ENCODE data around the gene ABCA2.

The ABCA2 gene

DNA sequence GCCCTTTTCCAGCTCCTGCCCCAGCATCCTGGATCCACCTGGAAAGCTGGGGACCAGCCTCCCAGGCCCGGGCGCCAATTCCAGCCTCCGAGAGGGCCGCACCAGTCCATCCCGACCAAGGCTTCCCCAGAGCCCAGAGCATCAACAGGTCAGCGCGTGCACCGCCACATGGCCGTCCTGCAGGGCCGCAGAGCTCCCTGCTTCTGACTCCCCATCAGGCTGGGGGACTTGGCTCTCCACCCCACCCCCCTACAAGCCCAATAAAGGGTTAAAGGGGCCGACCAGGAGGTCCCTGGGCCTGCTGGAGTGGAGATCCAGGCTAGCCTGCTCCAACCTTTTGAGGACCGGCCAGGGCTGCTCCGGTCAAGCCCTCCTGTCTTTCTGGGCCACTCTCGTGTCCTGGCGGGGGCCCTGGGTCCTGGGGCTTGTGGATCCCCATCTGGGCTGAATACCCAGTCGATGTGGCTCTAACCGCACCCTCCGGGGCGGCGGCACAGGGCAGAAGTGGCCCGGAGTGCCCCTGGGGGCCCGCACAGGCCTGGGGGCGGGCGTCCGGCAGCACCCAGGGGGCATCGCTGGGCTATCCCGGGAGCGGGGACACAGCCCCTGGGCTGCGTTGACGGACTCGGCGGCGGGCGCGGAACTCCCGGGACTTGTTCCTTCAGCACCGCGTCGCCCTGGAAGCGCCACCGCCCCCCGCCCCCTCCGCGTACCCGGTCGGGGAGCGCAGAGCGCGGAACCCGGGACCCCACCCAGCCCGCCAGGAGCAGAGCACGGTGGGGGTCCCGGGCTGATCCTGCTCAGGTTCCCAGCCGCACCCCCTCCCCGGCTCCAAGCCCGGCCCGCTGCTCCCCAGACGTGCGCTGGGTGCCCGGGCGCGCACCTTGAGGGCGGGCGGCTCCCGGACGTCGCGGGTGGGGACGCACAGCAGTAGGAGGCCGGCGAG lies 25.2 kb upstream of the ABCA2 start:
- peak overlapping the region in 1 of 3 experiments; percentile 44 for H3K4me3 Mint-ChIP-seq
- no peaks in the 10 kb centered on the region for H3K36me3 Mint-ChIP-seq (ENCODE audit: low read depth)
- no peak overlapping the region for H3K27ac Mint-ChIP-seq
- TF ChIP-seq CTCF (IDR thresholded peaks at IDR 0.05; ENCODE audit: unreplicated experiment in 3 of 3) = no peak
- no peaks in the 10 kb centered on the region for H3K9me3 Mint-ChIP-seq
- peaks cover 73% of the 10 kb centered on the region for H3K27me3 Mint-ChIP-seq (ENCODE audit: low read depth)
- H3K4me1 Mint-ChIP-seq = peaks cover 19% of the 10 kb centered on the region

GRCh38 chr9:137052293-137052692 lies 24.3 kb upstream of the ABCA2 start:
- H3K9me3 Mint-ChIP-seq = no peaks in the 10 kb centered on the region
- no peak overlapping the region for H3K27ac Mint-ChIP-seq
- H3K4me1 Mint-ChIP-seq = peaks cover 11% of the 10 kb centered on the region
- peaks cover 74% of the 10 kb centered on the region for H3K27me3 Mint-ChIP-seq (ENCODE audit: low read depth)
- TF ChIP-seq CTCF (IDR thresholded peaks at IDR 0.05; ENCODE audit: unreplicated experiment in 3 of 3) = no peak
- H3K4me3 Mint-ChIP-seq = peak overlapping the region in 1 of 3 experiments; percentile 49
- H3K36me3 Mint-ChIP-seq (ENCODE audit: low read depth) = no peaks in the 10 kb centered on the region

- H3K9me3 Mint-ChIP-seq = no peaks in the 10 kb centered on the region
- H3K4me1 Mint-ChIP-seq = peaks cover 5% of the 10 kb centered on the region
- no peaks in the 10 kb centered on the region for H3K36me3 Mint-ChIP-seq (ENCODE audit: low read depth)
- no peak overlapping the region for H3K4me3 Mint-ChIP-seq
- peaks cover 76% of the 10 kb centered on the region for H3K27me3 Mint-ChIP-seq (ENCODE audit: low read depth)
- no peak overlapping the region for H3K27ac Mint-ChIP-seq
- TF ChIP-seq CTCF (IDR thresholded peaks at IDR 0.05; ENCODE audit: unreplicated experiment in 3 of 3) = no peak
These were observed 23.2 kb upstream of the ABCA2 start for GRCh38 chr9:137051145-137051724.

DNA sequence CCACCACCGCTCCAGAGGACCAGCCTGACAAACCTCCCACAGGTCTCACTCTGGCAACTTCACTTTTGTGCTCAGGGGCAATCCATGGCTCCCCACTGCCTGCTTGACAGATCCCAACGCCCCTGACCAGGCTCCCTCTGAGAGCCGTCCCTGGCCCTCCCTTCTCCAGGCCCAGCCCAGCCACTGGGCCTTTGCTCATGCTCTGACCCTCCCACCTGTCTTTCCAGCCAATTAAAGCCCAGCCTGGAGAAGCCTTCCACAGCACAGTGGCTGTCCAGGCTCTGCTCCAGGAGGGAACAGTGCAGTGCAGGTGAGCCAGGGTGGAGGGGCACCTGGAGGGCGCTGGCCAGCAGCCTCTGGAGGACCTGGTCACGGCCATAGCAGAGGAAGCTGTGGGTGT lies 22.5 kb upstream of the ABCA2 start:
- Mint-ChIP-seq H3K27ac (no peak overlapping the region), H3K9me3 (no peaks in the 10 kb centered on the region), H3K4me3 (no peak overlapping the region), H3K36me3 (ENCODE audit: low read depth) (no peaks in the 10 kb centered on the region), H3K4me1 (peaks cover 2% of the 10 kb centered on the region), H3K27me3 (ENCODE audit: low read depth) (peaks cover 70% of the 10 kb centered on the region)
- no peak for TF ChIP-seq CTCF (IDR thresholded peaks at IDR 0.05; ENCODE audit: unreplicated experiment in 3 of 3)

DNA sequence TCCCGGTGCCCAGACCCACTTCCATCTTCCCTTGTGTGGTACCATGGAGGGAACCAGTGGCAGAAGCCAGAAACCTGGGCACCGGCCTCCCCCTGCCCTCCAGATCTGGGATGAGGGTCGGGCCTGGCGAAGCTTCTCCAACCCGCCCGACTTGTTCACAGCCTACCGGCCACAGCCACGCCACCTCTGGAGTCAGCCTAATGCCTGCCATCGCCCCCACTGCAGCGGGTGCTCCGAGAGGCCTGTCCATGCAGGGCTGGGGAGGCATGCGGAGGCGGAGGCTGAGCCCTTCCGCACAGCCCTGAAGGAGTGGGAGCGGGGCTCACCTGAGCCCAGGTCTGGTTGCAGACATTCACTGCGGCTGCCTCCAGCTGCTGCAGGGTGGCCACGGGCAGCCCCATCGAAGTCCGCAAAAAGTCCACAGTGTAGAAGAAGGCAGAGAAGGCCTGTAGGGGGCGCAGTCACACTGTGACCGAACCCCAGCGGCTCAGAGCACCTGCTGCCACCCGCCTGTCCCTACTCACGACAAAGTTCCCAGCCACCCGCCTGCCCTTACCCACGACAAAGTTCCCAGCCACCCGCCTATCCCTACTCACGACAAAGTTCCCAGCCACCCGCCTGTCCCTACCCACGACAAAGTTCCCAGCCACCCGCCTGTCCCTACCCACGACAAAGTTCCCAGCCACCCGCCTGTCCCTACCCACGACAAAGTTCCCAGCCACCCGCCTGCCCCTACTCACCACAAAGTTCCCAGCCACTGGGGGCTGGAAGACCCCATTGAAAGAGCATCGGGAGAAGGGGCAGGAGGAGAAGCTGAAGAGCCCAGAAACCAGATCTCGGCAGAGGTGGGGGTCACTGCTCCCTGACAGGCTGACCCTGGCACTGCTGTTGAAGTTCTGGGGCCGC lies 21.8 kb upstream of the ABCA2 start:
- peak; percentile 51 to 58 (median 53) for TF ChIP-seq CTCF (IDR thresholded peaks at IDR 0.05; ENCODE audit: unreplicated experiment in 3 of 3)
- peaks cover 72% of the 10 kb centered on the region for H3K27me3 Mint-ChIP-seq (ENCODE audit: low read depth)
- peak overlapping the region in 2 of 3 experiments; percentile 52 to 65 for H3K4me3 Mint-ChIP-seq
- H3K36me3 Mint-ChIP-seq (ENCODE audit: low read depth) = no peaks in the 10 kb centered on the region
- H3K9me3 Mint-ChIP-seq = no peaks in the 10 kb centered on the region
- no peak overlapping the region for H3K27ac Mint-ChIP-seq
- no peaks in the 10 kb centered on the region for H3K4me1 Mint-ChIP-seq

Data from nephron (organoid).